22Rv1 (cell line): ENCODE results near the gene ZNF407.

Experiments
- CTCF ChIP-seq: fragments of 450-650 bp; IDR thresholded peaks from 2 replicates; pipeline ENCODE4 v1.5.1; 2017; ENCODE audit warnings: mild to moderate bottlenecking
- ZFX ChIP-seq: fragments of 450-650 bp; IDR thresholded peaks from 2 replicates; pipeline ENCODE4 v1.6.1; 2017; ENCODE audit warnings: antibody characterized with exemption, borderline replicate concordance

GRCh38 chr18:74817576-74817975 lies 219.9 kb downstream of the ZNF407 start:
- TF ChIP-seq CTCF, result no peak
- TF ChIP-seq ZFX, result no peak
